ENCODE measurements around the gene FPR3. TPM values are rescaled to one million over a fixed set of nuclear protein-coding genes. Genes with fewer than 3 reads are reported as not detected.

The FPR3 gene
- total and polyA plus RNA-seq, 10 of the 15 experiments (the other 5 are each of a cell fraction or from before 2014, with no cell fraction given): not detected

DNA sequence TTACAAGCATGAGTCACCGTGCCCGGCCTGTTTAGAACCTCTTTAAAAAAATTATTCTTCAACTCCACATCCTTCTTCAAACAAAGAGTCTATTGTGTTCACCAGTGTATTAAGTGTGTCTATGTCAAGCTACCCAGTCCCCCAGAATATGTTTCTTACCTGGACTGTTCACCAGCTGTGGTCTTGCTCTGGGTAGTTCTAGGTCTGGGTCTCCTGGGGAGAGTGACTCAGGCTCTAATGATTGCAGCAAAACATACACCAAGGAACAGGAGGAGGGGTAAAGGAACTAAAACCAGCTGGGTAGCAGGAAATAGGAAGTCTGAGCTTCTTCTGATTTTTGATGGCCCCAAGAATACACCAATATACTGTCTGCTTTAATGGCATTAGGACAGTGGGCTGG, 43.3 kb upstream of the FPR3 start, which contains the start of gene FPR1:
Gene FPR1 (minus strand): TSS at position 224 of the 400 bp plus-strand sequence. CDS start 4,884 bp downstream, outside the sequence.
- FAIRE-seq: no peak
- TF ChIP-seq, protein P1, sequence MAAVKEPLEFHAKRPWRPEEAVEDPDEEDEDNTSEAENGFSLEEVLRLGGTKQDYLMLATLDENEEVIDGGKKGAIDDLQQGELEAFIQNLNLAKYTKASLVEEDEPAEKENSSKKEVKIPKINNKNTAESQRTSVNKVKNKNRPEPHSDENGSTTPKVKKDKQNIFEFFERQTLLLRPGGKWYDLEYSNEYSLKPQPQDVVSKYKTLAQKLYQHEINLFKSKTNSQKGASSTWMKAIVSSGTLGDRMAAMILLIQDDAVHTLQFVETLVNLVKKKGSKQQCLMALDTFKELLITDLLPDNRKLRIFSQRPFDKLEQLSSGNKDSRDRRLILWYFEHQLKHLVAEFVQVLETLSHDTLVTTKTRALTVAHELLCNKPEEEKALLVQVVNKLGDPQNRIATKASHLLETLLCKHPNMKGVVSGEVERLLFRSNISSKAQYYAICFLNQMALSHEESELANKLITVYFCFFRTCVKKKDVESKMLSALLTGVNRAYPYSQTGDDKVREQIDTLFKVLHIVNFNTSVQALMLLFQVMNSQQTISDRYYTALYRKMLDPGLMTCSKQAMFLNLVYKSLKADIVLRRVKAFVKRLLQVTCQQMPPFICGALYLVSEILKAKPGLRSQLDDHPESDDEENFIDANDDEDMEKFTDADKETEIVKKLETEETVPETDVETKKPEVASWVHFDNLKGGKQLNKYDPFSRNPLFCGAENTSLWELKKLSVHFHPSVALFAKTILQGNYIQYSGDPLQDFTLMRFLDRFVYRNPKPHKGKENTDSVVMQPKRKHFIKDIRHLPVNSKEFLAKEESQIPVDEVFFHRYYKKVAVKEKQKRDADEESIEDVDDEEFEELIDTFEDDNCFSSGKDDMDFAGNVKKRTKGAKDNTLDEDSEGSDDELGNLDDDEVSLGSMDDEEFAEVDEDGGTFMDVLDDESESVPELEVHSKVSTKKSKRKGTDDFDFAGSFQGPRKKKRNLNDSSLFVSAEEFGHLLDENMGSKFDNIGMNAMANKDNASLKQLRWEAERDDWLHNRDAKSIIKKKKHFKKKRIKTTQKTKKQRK (IDR thresholded peaks at IDR 0.05; ENCODE audit: low read depth, low read length): no peak
- TF ChIP-seq SUPT20H (IDR thresholded peaks at IDR 0.05; ENCODE audit: borderline replicate concordance, control insufficient read depth, low read depth, low read length) (no peak), CHD4 (IDR thresholded peaks at IDR 0.05) (no peak), SUZ12 (IDR thresholded peaks at IDR 0.05; ENCODE audit: unreplicated experiment) (no peak), MTA2 (IDR thresholded peaks at IDR 0.05; ENCODE audit: low read depth) (no peak), STAT1 (conservative IDR thresholded peaks at IDR 0.05) (no peak), ETV6 (conservative IDR thresholded peaks at IDR 0.05 in 1 of 2, IDR thresholded peaks at IDR 0.05 in 1 of 2; ENCODE audit: borderline replicate concordance in 1 of 2, low read depth in 1 of 2) (no peak), POLR2A (IDR thresholded peaks at IDR 0.05; ENCODE audit: low read depth, low read length) (no peak), PML (IDR thresholded peaks at IDR 0.05; ENCODE audit: low read length) (no peak), ESRRA (IDR thresholded peaks at IDR 0.05; ENCODE audit: low read length) (no peak), GATAD2B (conservative IDR thresholded peaks at IDR 0.05; ENCODE audit: low read depth) (no peak)
- Histone ChIP-seq H3K4me1 (ENCODE audit: control insufficient read depth, insufficient read depth, low read length) (no peaks in the 10 kb centered on the region), H4K20me1 (ENCODE audit: control insufficient read depth, insufficient read depth) (no peaks in the 10 kb centered on the region), H3K4me3 (no peak within 1 kb of the TSS), H3K27me3 (replicated peaks in 1 of 2; ENCODE audit: control insufficient read depth in 2 of 2, insufficient read depth in 2 of 2, low read length in 1 of 2) (no peaks in the 10 kb centered on the region), H3K4me2 (ENCODE audit: control insufficient read depth, insufficient read depth) (no peak within 1 kb of the TSS), H3K9ac (ENCODE audit: control insufficient read depth, insufficient read depth, low read length) (no peak within 1 kb of the TSS), H3K27ac (ENCODE audit: control insufficient read depth, insufficient read depth) (no peak within 1 kb of the TSS), H3K79me2 (ENCODE audit: control insufficient read depth, insufficient read depth, low read length) (no peaks in the 10 kb centered on the region), H2AFZ (ENCODE audit: control insufficient read depth, low read depth, low read length) (no peak within 1 kb of the TSS), H3K9me3 (replicated peaks; ENCODE audit: control insufficient read depth, insufficient read depth, low read length) (no peaks in the 10 kb centered on the region; the same call in 2 of the 3 replicates), H3K36me3 (ENCODE audit: control insufficient read depth in 2 of 2, insufficient read depth in 2 of 2, low read length in 1 of 2) (no peaks in the 10 kb centered on the region)
- ChIA-PET SMC1A (ENCODE audit: uncharacterized antibody, unreplicated experiment) (no interaction called here), CTCF (interaction anchor here (0.7 to 2.3 kb wide), 2 partner anchors 26 to 27 kb away, joined by 3 to 6 read pairs; no protein-coding TSS in a partner anchor), POLR2A (interaction anchor here (0.5 kb wide), 1 partner anchor 868 kb away, joined by 4 read pairs; no protein-coding TSS in a partner anchor), RAD21 (ENCODE audit: unreplicated experiment) (no interaction called here)
- intact Hi-C loops (cut with micrococcal nuclease; ENCODE audit: unreplicated experiment): no loop called here
- no peak for DNase-seq (ENCODE audit: low read depth, low spot score)
- BruUV-seq (replicated peaks): no TSS peak
- ATAC-seq: no peak
- WGBS (ENCODE audit: insufficient coverage, insufficient replicate concordance, low lambda C conversion rate, missing lambda C conversion rate): 83% methylated on average over 2 of the region's 2 CpGs
- in situ Hi-C loops (cut with MboI): no loop called here
